ENCODE data around the gene DLGAP1. TPM values are rescaled to one million over a fixed set of nuclear protein-coding genes. Genes with fewer than 3 reads are reported as not detected.

Gene DLGAP1
- total and polyA plus RNA-seq, 2 of the 8 experiments (the other 6 are each of a cell fraction or from before 2014, with no cell fraction given) = 11.8 to 16.9 TPM

GRCh38 chr18:4193086-4193485 is 262.0 kb downstream of the DLGAP1 start:
- Histone ChIP-seq H3K27ac (ENCODE audit: low read depth, low read length) (no peak overlapping the region), H3K9me3 (ENCODE audit: insufficient read depth in 2 of 2, low read depth in 1 of 2, low read length in 1 of 2) (no peaks in the 10 kb centered on the region), H2AK5ac (ENCODE audit: low read depth, low read length) (no peak overlapping the region), H4K8ac (ENCODE audit: extremely low read depth, insufficient read depth, low read length) (no peak overlapping the region), H3K23ac (ENCODE audit: insufficient read length) (no peak overlapping the region), H3K23me2 (ENCODE audit: low read depth, low read length) (no peaks in the 10 kb centered on the region), H4K5ac (ENCODE audit: insufficient read length, low read depth, low read length) (no peak overlapping the region), H3K9ac (replicated peaks in 1 of 4; ENCODE audit: extremely low read depth in 1 of 4, low read depth in 3 of 4, low read length in 3 of 4) (no peak overlapping the region), H4K91ac (replicated peaks; ENCODE audit: insufficient read length, low read length) (no peak overlapping the region), H3K4me3 (ENCODE audit: extremely low read depth in 1 of 4, insufficient read depth in 2 of 4, low read depth in 3 of 4, low read length in 4 of 4) (no peak overlapping the region), H2BK15ac (ENCODE audit: low read length) (no peak overlapping the region), H2AFZ (ENCODE audit: low read length) (no peak overlapping the region), H2BK12ac (ENCODE audit: low read depth, low read length) (no peak overlapping the region), H3K4ac (replicated peaks; ENCODE audit: insufficient read length, low read depth, low read length) (no peak overlapping the region), H3K14ac (ENCODE audit: insufficient read length) (no peak overlapping the region), H3K79me1 (ENCODE audit: low read depth, low read length) (no peaks in the 10 kb centered on the region), H2BK5ac (ENCODE audit: low read depth, low read length) (no peak overlapping the region), H3K18ac (ENCODE audit: extremely low read depth, low read length) (no peak overlapping the region), H3K79me2 (ENCODE audit: control insufficient read depth in 1 of 2, insufficient read depth in 2 of 2, low read length in 2 of 2) (no peaks in the 10 kb centered on the region), H4K20me1 (replicated peaks in 1 of 2; ENCODE audit: control insufficient read depth in 1 of 2, insufficient read depth in 2 of 2, low read length in 2 of 2) (no peaks in the 10 kb centered on the region), H3K27me3 (replicated peaks in 1 of 4; ENCODE audit: control insufficient read depth in 3 of 4, extremely low read depth in 1 of 4, insufficient read depth in 3 of 4, low read length in 3 of 4) (no peaks in the 10 kb centered on the region; a peak in 1 of 7 replicates), H2BK20ac (ENCODE audit: low read length) (no peak overlapping the region), H3K36me3 (ENCODE audit: control insufficient read depth in 2 of 4, insufficient read depth in 4 of 4, low read length in 3 of 4) (no peaks in the 10 kb centered on the region; a peak in 1 of 8 replicates), H3K4me2 (ENCODE audit: insufficient read depth in 1 of 2, low read depth in 2 of 2, low read length in 2 of 2) (no peak overlapping the region), H3K56ac (replicated peaks; ENCODE audit: insufficient read length, low read depth, low read length) (no peak overlapping the region), H2BK120ac (replicated peaks; ENCODE audit: low read depth, low read length) (no peak overlapping the region), H3K4me1 (replicated peaks in 1 of 4; ENCODE audit: control insufficient read depth in 3 of 4, insufficient read depth in 4 of 4, low read length in 3 of 4) (peaks cover 0 to 7% (median 4%) of the 10 kb centered on the region in 4 experiments; a peak in 4 of 7 replicates)
- FAIRE-seq (no peak), DNase-seq (ENCODE audit: low read depth in 1 of 2, low spot score in 2 of 2) (no peak)
- 88% methylated on average over 3 of the region's 3 CpGs; no CpG with 5 or more reads in 1 of the 2 experiments for WGBS, 2 experiments (ENCODE audit: extremely low coverage in 1 of 2, insufficient coverage in 1 of 2, insufficient read length in 1 of 2, insufficient replicate concordance in 2 of 2, low coverage in 1 of 2, low lambda C conversion rate in 2 of 2, missing lambda C conversion rate in 1 of 2)
- TF ChIP-seq RBBP5 (IDR thresholded peaks at IDR 0.05; ENCODE audit: borderline replicate concordance, low read depth, low read length) = no peak
- TF ChIP-seq KDM4A (IDR thresholded peaks at IDR 0.05; ENCODE audit: low read depth, low read length, severe bottlenecking) = no peak
- no peak for TF ChIP-seq TEAD4 (IDR thresholded peaks at IDR 0.05; ENCODE audit: low read depth, low read length)
- no peak for TF ChIP-seq POLR2A (IDR thresholded peaks at IDR 0.05; ENCODE audit: control extremely low read depth in 1 of 2, low read depth in 2 of 2, low read length in 2 of 2)
- no peak for TF ChIP-seq CBX8 (IDR thresholded peaks at IDR 0.05; ENCODE audit: borderline replicate concordance, low read depth, low read length)
- no peak for TF ChIP-seq EZH2 (IDR thresholded peaks at IDR 0.05; ENCODE audit: low read depth, low read length, severe bottlenecking)
- no peak for TF ChIP-seq SIX5 (IDR thresholded peaks at IDR 0.05; ENCODE audit: low read depth, low read length)
- no peak for TF ChIP-seq JUN (IDR thresholded peaks at IDR 0.05; ENCODE audit: low read depth, low read length)
- no peak for TF ChIP-seq POLR2AphosphoS5 (IDR thresholded peaks at IDR 0.05; ENCODE audit: low read depth, low read length)
- no peak for TF ChIP-seq GTF2F1 (IDR thresholded peaks at IDR 0.05; ENCODE audit: borderline replicate concordance, low read depth, low read length)
- no peak for TF ChIP-seq EP300 (IDR thresholded peaks at IDR 0.05; ENCODE audit: borderline replicate concordance in 1 of 2, low read depth in 2 of 2, low read length in 2 of 2)
- ChIA-PET POLR2A (ENCODE audit: partially characterized antibody) (no interaction called here), CTCF (ENCODE audit: partially characterized antibody) (interaction anchor here (1.5 kb wide), 1 partner anchor 86 kb away, joined by 4 read pairs; no protein-coding TSS in a partner anchor)
